T-helper 9 cell (primary cell): Measurements from ENCODE around the gene C13orf46.
"Not testable (repeated sequence)": the region's sequence is repeated elsewhere in the genome, so short reads cannot be mapped to it uniquely, and the experiment has no call there.

ENCODE experiments used
- DNase-seq: peaks from one replicate; pipeline ENCODE4 v3.0.0-alpha.2; 2020
- total RNA-seq, 2 donors: gene quantifications; one replicate each; lab custom pipeline; 2026; lab: John Stamatoyannopoulos, UW

The C13orf46 gene
- total RNA-seq, result 7.3 to 11.1 reads per million in 2 donors

- no peak for DNase-seq
Observed at GRCh38 chr13:113973218-113974164, at the start of gene C13orf46. TSS of gene C13orf46 (minus strand) at chr13:113974076. CDS start at chr13:113973997, 79 bp downstream.

- DNase-seq, result no peak
Observed at GRCh38 chr13:114022876-114023275, 49.0 kb upstream of the C13orf46 start.

GRCh38 chr13:114022309-114022669 is 48.4 kb upstream of the C13orf46 start:
- DNase-seq, result no peak

GRCh38 chr13:114021464-114022308 is 47.8 kb upstream of the C13orf46 start:
- DNase-seq, result no peak

GRCh38 chr13:114020750-114021463 is 47.0 kb upstream of the C13orf46 start:
- no peak for DNase-seq

- DNase-seq, result not testable (repeated sequence)
Observed at GRCh38 chr13:114020134-114020533, 46.3 kb upstream of the C13orf46 start.

- peak; percentile 35 for DNase-seq
Observed at GRCh38 chr13:114019367-114019766, 45.5 kb upstream of the C13orf46 start.

- no peak for DNase-seq
Observed at GRCh38 chr13:114018461-114019055, 44.7 kb upstream of the C13orf46 start.

- no peak for DNase-seq
Observed at GRCh38 chr13:114017966-114018365, 44.1 kb upstream of the C13orf46 start.

- no peak for DNase-seq
Observed at GRCh38 chr13:114017028-114017630, 43.3 kb upstream of the C13orf46 start.

GRCh38 chr13:114016321-114017027 is 42.6 kb upstream of the C13orf46 start:
- DNase-seq, result no peak

GRCh38 chr13:114015969-114016295 is 42.1 kb upstream of the C13orf46 start:
- DNase-seq, result no peak

- DNase-seq, result no peak
Observed at GRCh38 chr13:114015111-114015968, 41.5 kb upstream of the C13orf46 start.

- DNase-seq, result no peak
Observed at GRCh38 chr13:114013952-114014629, 40.2 kb upstream of the C13orf46 start.

GRCh38 chr13:114013336-114013735 is 39.5 kb upstream of the C13orf46 start:
- DNase-seq, result no peak

GRCh38 chr13:114012921-114013320 is 39.0 kb upstream of the C13orf46 start:
- DNase-seq, result no peak

GRCh38 chr13:114012141-114012540 is 38.3 kb upstream of the C13orf46 start:
- DNase-seq, result no peak

GRCh38 chr13:114011226-114011625 is 37.4 kb upstream of the C13orf46 start:
- DNase-seq, result no peak

GRCh38 chr13:114010401-114011101 is 36.7 kb upstream of the C13orf46 start:
- DNase-seq, result no peak
